HepG2 (cell line): ENCODE measurements around the gene ARRDC1. TPM values are rescaled to one million over a fixed set of nuclear protein-coding genes. Genes with fewer than 3 reads are reported as not detected.

ENCODE experiments used
- ATAC-seq: fragments of 200-7000 bp; cut with Tn5 transposase; 3 replicates; pipeline ENCODE4 v1.9.1; 2020; ENCODE audit warnings: mild to moderate bottlenecking, moderate library complexity
- BruUV-seq: library from RNA; stranded (reverse); fragments of 400-500 nt; replicated peaks from 2 replicates; lab custom pipeline; 2021; lab: Mats Ljungman, UMichigan
- CTCF ChIA-PET: fragments of 300-600 bp; formaldehyde crosslinking; extraction: SDS; loops from one replicate; lab custom pipeline; 2021; ENCODE audit warnings: low total read pairs, inconsistent platforms, low intra/inter-chr PET ratio; lab: Yijun Ruan, JAX
- POLR2A ChIA-PET: fragments of 350-600 bp; sonication (Branson Sonifier 250); formaldehyde crosslinking; loops from one replicate; lab custom pipeline; 2020; ENCODE audit warnings: antibody characterized with exemption, inconsistent platforms; lab: Yijun Ruan, JAX
- DNase-seq: peaks from one replicate; pipeline ENCODE4 v3.0.0-alpha.2; 2015; ENCODE audit warnings: low spot score
- FAIRE-seq: peaks from 3 replicates; lab custom pipeline; 2011; peaks lifted over from hg19 to GRCh38; lab: Jason Lieb, UNC
- H2AFZ ChIP-seq: one replicate; pipeline ENCODE4 v1.6.1; 2011; ENCODE audit warnings: low read length, inconsistent platforms
- H3K27ac ChIP-seq: fragments of 300-600 bp; 3 replicates; pipeline ENCODE4 v1.8.0; 2011; ENCODE audit warnings: mixed run types, mild to moderate bottlenecking, mixed read lengths, low read length, inconsistent platforms; ENCODE audit not compliant: insufficient read depth; ENCODE audit errors: extremely low read length
- H3K27me3 ChIP-seq, 2 experiments: fragments of 200-600 bp in 1 of 2; 2 replicates in 1 of 2; 3 replicates in 1 of 2; pipeline versions ENCODE4 v1.6.0 to v1.8.0; 2011; ENCODE audit warnings: low read length in 2 of 2, mild to moderate bottlenecking in 2 of 2, moderate library complexity in 2 of 2, inconsistent platforms in 1 of 2; ENCODE audit not compliant: insufficient read depth in 2 of 2, control insufficient read depth in 1 of 2
- H3K36me3 ChIP-seq, 2 experiments: fragments of 200-600 bp in 1 of 2; replicated peaks in 1 of 2; 2 replicates in 1 of 2; 3 replicates in 1 of 2; pipeline versions ENCODE4 v1.5.1 to v1.8.0; 2011; ENCODE audit warnings: low read length in 2 of 2, inconsistent platforms in 1 of 2; ENCODE audit not compliant: insufficient read depth in 2 of 2, control insufficient read depth in 1 of 2
- H3K4me1 ChIP-seq: 2 replicates; pipeline ENCODE4 v1.5.1; 2012; ENCODE audit warnings: low read length, inconsistent platforms; ENCODE audit not compliant: insufficient read depth
- H3K4me2 ChIP-seq: 2 replicates; pipeline ENCODE4 v1.6.0; 2011; ENCODE audit warnings: low read depth, low read length, inconsistent platforms
- H3K4me3 ChIP-seq, 3 experiments: fragments of 200-600 bp in 1 of 3; sonication (generic), shearing (Covaris generic) in 1 of 3; replicated peaks in 1 of 3; 2 replicates each; pipeline ENCODE4 v1.5.1; 2011 to 2016; ENCODE audit warnings: low read length in 3 of 3, inconsistent platforms in 2 of 3, low read depth in 2 of 3, mild to moderate bottlenecking in 2 of 3, control low read depth in 1 of 3, mixed read lengths in 1 of 3; ENCODE audit not compliant: insufficient read depth in 1 of 3
- H3K79me2 ChIP-seq: one replicate; pipeline ENCODE4 v1.6.1; 2011; ENCODE audit warnings: low read length, inconsistent platforms; ENCODE audit not compliant: insufficient read depth
- H3K9ac ChIP-seq: 2 replicates; pipeline ENCODE4 v1.6.0; 2011; ENCODE audit warnings: mild to moderate bottlenecking, low read depth, low read length, inconsistent platforms; ENCODE audit not compliant: insufficient read depth
- H3K9me3 ChIP-seq: 2 replicates; pipeline ENCODE4 v1.5.1; 2012; ENCODE audit warnings: mild to moderate bottlenecking, low read length
- H4K20me1 ChIP-seq: 2 replicates; pipeline ENCODE4 v1.6.0; 2011; ENCODE audit warnings: inconsistent platforms, mild to moderate bottlenecking, low read length, moderate library complexity; ENCODE audit not compliant: insufficient read depth
- AGO1 ChIP-seq: fragments of 200-400 bp; formaldehyde crosslinking; IDR thresholded peaks from 2 replicates; pipeline ENCODE4 v1.6.1; 2017; ENCODE audit warnings: mild to moderate bottlenecking, low read depth, low read length, moderate library complexity; ENCODE audit not compliant: poor library complexity, severe bottlenecking
- CENPT ChIP-seq: sonication (generic); formaldehyde crosslinking; IDR thresholded peaks from 2 replicates; pipeline ENCODE4 v1.8.0; 2022; ENCODE audit warnings: low read depth, mild to moderate bottlenecking, moderate library complexity, missing genetic modification reagents
- GLI4 ChIP-seq: sonication (generic); formaldehyde crosslinking; IDR thresholded peaks from 2 replicates; pipeline ENCODE4 v1.5.1; 2020; ENCODE audit warnings: missing genetic modification reagents, mild to moderate bottlenecking, moderate library complexity, borderline replicate concordance
- KDM3A ChIP-seq: IDR thresholded peaks from 2 replicates; pipeline ENCODE4 v1.6.1; 2018; ENCODE audit warnings: low read depth, missing compliant biosample characterization
- RAD51 ChIP-seq: fragments of 450-650 bp; IDR thresholded peaks from 2 replicates; pipeline ENCODE4 v1.6.1; 2016; ENCODE audit warnings: borderline replicate concordance
- TP53 ChIP-seq: sonication (generic); formaldehyde crosslinking; conservative IDR thresholded peaks from 2 replicates; pipeline ENCODE4 v1.4.0; 2020; ENCODE audit warnings: missing genetic modification reagents
- ZKSCAN1 ChIP-seq: fragments of 150-350 bp; IDR thresholded peaks from 2 replicates; pipeline ENCODE4 v1.6.1; 2014; ENCODE audit warnings: low read length
- ZNF256 ChIP-seq: sonication (generic); formaldehyde crosslinking; conservative IDR thresholded peaks from 2 replicates; pipeline ENCODE4 v1.4.0; 2020; ENCODE audit warnings: missing genetic modification reagents
- WGBS: methylation state at CpG from one replicate; pipeline ENCODE4 v1.1.6; 2017; ENCODE audit warnings: low lambda C conversion rate; 5-methylcytosine and 5-hydroxymethylcytosine counted together
- in situ Hi-C: cut with HindIII; loops from 2 replicates; pipeline ENCODE4 v1.10.0; 2017; ENCODE audit warnings: low pct_unique_long_range_greater_than_20kb; ENCODE audit not compliant: extremely low pct_ligation_motif_present
- intact Hi-C: fragments of 100-400 bp; cut with micrococcal nuclease; formaldehyde crosslinking; loops from one replicate; pipeline ENCODE4 v1.10.0; 2022; ENCODE audit not compliant: unreplicated experiment
- polyA plus RNA-seq, 8 experiments: library from polyadenylated mRNA; depleted of rRNA in 3 of 8; stranded (reverse) in 7 of 8; unstranded in 1 of 8; fragments of >200 nt; fragmentation: Illumina TruSeq in 4 of 8; extraction: Trizol in 4 of 8; gene quantifications; 2 replicates each; pipeline versions ENCODE4 v1.2.1 to v1.2.3, GENCODE V29; 2011 to 2016; ENCODE audit warnings: low read depth in 4 of 8, missing spikeins in 1 of 8, mixed read lengths in 1 of 8; ENCODE audit not compliant: insufficient read depth in 1 of 8
- total RNA-seq, 5 experiments: library from RNA; depleted of rRNA; stranded (reverse); fragments of >200 nt; fragmentation: Illumina TruSeq; extraction: Trizol; gene quantifications; 2 replicates each; pipeline ENCODE4 v1.2.3, GENCODE V29; 2016; ENCODE audit warnings: low read depth in 1 of 5
- TF ChIP-seq, protein P1 (sequence below): sonication (generic); formaldehyde crosslinking; IDR thresholded peaks from 2 replicates; pipeline ENCODE4 v1.5.1; 2020; ENCODE audit warnings: mild to moderate bottlenecking, missing genetic modification reagents, borderline replicate concordance
- TF ChIP-seq, protein P2 (sequence below): IDR thresholded peaks from 2 replicates; pipeline ENCODE4 v1.6.1; 2018; ENCODE audit warnings: missing genetic modification reagents
- TF ChIP-seq, protein P3 (sequence below): fragments of 450-650 bp; IDR thresholded peaks from 2 replicates; pipeline ENCODE4 v1.6.1; 2017

ARRDC1 gene
- total and polyA plus RNA-seq, 2 of the 13 experiments (the other 11 are each of a cell fraction or from before 2014, with no cell fraction given) = 21.7 to 44.4 TPM

DNA sequence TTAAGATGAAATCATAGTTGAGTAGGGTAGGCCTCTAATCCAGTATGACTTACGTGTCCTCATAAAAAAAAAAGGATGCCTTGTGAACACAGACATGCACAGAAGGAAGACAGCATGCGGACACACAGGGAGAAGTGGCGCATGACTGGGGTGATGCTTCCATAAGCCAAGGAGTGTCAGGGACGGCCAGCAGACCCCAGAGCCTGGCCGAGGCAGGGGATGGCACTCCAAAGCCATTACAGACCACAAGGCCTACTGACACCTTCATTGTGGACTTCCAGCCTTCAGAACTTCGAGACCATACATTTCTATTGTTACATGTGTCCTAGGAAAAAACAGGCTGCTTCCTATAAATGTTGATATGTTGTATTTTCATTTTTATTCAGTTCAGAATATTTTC lies 33.2 kb downstream of the ARRDC1 start:
- no peak for TF ChIP-seq TP53 (CRISPR knock-in tag)
- TF ChIP-seq ZNF256 = no peak
- TF ChIP-seq RAD51 = no peak
- no peak for TF ChIP-seq ZKSCAN1
- TF ChIP-seq, protein P1, sequence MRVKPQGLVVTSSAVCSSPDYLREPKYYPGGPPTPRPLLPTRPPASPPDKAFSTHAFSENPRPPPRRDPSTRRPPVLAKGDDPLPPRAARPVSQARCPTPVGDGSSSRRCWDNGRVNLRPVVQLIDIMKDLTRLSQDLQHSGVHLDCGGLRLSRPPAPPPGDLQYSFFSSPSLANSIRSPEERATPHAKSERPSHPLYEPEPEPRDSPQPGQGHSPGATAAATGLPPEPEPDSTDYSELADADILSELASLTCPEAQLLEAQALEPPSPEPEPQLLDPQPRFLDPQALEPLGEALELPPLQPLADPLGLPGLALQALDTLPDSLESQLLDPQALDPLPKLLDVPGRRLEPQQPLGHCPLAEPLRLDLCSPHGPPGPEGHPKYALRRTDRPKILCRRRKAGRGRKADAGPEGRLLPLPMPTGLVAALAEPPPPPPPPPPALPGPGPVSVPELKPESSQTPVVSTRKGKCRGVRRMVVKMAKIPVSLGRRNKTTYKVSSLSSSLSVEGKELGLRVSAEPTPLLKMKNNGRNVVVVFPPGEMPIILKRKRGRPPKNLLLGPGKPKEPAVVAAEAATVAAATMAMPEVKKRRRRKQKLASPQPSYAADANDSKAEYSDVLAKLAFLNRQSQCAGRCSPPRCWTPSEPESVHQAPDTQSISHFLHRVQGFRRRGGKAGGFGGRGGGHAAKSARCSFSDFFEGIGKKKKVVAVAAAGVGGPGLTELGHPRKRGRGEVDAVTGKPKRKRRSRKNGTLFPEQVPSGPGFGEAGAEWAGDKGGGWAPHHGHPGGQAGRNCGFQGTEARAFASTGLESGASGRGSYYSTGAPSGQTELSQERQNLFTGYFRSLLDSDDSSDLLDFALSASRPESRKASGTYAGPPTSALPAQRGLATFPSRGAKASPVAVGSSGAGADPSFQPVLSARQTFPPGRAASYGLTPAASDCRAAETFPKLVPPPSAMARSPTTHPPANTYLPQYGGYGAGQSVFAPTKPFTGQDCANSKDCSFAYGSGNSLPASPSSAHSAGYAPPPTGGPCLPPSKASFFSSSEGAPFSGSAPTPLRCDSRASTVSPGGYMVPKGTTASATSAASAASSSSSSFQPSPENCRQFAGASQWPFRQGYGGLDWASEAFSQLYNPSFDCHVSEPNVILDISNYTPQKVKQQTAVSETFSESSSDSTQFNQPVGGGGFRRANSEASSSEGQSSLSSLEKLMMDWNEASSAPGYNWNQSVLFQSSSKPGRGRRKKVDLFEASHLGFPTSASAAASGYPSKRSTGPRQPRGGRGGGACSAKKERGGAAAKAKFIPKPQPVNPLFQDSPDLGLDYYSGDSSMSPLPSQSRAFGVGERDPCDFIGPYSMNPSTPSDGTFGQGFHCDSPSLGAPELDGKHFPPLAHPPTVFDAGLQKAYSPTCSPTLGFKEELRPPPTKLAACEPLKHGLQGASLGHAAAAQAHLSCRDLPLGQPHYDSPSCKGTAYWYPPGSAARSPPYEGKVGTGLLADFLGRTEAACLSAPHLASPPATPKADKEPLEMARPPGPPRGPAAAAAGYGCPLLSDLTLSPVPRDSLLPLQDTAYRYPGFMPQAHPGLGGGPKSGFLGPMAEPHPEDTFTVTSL = no peak
- TF ChIP-seq KDM3A = no peak
- TF ChIP-seq, protein P2, sequence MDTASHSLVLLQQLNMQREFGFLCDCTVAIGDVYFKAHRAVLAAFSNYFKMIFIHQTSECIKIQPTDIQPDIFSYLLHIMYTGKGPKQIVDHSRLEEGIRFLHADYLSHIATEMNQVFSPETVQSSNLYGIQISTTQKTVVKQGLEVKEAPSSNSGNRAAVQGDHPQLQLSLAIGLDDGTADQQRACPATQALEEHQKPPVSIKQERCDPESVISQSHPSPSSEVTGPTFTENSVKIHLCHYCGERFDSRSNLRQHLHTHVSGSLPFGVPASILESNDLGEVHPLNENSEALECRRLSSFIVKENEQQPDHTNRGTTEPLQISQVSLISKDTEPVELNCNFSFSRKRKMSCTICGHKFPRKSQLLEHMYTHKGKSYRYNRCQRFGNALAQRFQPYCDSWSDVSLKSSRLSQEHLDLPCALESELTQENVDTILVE (CRISPR knock-in tag) = no peak
- TF ChIP-seq CENPT (CRISPR knock-in tag) = no peak
- TF ChIP-seq, protein P3, sequence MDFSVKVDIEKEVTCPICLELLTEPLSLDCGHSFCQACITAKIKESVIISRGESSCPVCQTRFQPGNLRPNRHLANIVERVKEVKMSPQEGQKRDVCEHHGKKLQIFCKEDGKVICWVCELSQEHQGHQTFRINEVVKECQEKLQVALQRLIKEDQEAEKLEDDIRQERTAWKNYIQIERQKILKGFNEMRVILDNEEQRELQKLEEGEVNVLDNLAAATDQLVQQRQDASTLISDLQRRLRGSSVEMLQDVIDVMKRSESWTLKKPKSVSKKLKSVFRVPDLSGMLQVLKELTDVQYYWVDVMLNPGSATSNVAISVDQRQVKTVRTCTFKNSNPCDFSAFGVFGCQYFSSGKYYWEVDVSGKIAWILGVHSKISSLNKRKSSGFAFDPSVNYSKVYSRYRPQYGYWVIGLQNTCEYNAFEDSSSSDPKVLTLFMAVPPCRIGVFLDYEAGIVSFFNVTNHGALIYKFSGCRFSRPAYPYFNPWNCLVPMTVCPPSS = no peak
- TF ChIP-seq AGO1 = no peak
- no peak for TF ChIP-seq GLI4
- Histone ChIP-seq H3K27me3 (no peaks in the 10 kb centered on the region), H3K9ac (no peak overlapping the region), H3K4me3 (no peak overlapping the region), H3K27ac (no peak overlapping the region), H3K4me1 (peaks cover 12% of the 10 kb centered on the region), H4K20me1 (peaks cover 11% of the 10 kb centered on the region; the same call in 1 of the 2 replicates), H3K4me2 (no peak overlapping the region), H3K36me3 (peaks cover 0 to 7% of the 10 kb centered on the region in 2 experiments; a peak in 3 of 5 replicates), H3K9me3 (no peaks in the 10 kb centered on the region), H2AFZ (no peak overlapping the region), H3K79me2 (peaks cover 79% of the 10 kb centered on the region)
- DNase-seq (no peak), FAIRE-seq (no peak), ATAC-seq (no peak)
- ChIA-PET CTCF (no interaction called here), POLR2A (no interaction called here)
- in situ Hi-C loops = no loop called here
- intact Hi-C loops = no loop called here
- 95% methylated on average over 6 of the region's 6 CpGs for WGBS
- BruUV-seq = no TSS peak
